Measurements from ENCODE around the gene GRIK4.

Gene GRIK4

DNA sequence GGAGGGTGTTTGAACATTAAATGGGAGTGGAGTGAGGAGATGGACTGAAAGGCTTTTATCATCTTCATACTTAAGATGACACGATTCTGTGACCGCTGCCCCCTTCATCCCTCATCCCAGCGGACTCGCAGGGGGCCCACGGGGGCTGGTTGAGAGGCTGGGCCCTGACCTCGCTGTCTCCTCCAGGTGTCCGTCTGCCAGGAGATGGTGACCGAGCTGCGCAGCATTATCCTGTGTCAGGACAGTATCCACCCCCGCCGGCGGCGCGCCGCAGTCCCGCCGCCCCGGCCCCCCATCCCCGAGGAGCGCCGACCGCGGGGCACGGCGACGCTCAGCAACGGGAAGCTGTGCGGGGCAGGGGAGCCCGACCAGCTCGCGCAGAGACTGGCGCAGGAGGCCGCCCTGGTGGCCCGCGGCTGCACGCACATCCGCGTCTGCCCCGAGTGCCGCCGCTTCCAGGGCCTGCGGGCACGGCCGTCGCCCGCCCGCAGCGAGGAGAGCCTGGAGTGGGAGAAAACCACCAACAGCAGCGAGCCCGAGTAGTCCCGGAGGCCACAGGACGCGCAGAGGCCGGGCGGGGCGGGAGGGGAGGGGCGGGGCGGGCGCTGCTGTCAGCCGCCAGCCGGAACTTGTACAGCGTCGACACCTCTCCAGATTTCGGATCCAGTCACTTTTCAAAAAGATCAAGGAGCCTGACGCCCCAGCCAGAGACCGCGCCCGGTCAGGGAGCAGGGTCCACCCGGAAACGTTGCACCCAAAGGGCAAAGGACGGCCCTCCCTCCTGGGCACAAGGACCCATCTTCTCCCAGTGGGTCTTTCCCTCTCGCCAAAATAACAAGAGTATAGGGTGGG, 474.4 kb downstream of the GRIK4 start:
- no peak for TF ChIP-seq POLR2A (IDR thresholded peaks at IDR 0.05; ENCODE audit: low read depth, low read length)
- no peak for TF ChIP-seq POLR2AphosphoS5 (IDR thresholded peaks at IDR 0.05; ENCODE audit: low read depth, low read length)
- TF ChIP-seq TAF1 (IDR thresholded peaks at IDR 0.05; ENCODE audit: borderline replicate concordance, low read depth, low read length) = no peak
- peak; percentile 48 for FAIRE-seq
- DNase-seq (ENCODE audit: insufficient read length) = peak; percentile 40

DNA sequence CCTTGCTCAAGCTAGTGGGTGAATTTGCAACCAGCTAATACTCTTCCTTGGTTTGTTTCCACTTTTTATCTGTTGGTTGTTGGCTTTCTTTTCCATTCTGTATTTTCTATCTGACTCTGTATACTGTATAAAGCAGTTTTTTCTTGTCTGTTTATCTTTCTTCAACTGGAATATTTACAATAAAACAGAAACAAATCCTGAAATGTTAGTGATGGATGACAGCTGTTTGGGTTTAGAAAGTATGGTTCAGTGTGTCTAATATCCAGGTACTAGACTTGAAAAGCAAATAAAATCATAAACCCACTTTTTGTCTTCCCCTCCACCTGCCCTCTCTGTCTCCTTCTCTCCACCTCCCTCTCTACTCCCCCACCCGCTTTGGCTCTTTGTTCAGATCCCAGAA, 477.1 kb downstream of the GRIK4 start:
- DNase-seq (ENCODE audit: insufficient read length) (no peak), FAIRE-seq (no peak)
- TF ChIP-seq POLR2AphosphoS5 (IDR thresholded peaks at IDR 0.05; ENCODE audit: low read depth, low read length) = no peak
- no peak for TF ChIP-seq POLR2A (IDR thresholded peaks at IDR 0.05; ENCODE audit: low read depth, low read length)
- no peak for TF ChIP-seq TAF1 (IDR thresholded peaks at IDR 0.05; ENCODE audit: borderline replicate concordance, low read depth, low read length)

DNA sequence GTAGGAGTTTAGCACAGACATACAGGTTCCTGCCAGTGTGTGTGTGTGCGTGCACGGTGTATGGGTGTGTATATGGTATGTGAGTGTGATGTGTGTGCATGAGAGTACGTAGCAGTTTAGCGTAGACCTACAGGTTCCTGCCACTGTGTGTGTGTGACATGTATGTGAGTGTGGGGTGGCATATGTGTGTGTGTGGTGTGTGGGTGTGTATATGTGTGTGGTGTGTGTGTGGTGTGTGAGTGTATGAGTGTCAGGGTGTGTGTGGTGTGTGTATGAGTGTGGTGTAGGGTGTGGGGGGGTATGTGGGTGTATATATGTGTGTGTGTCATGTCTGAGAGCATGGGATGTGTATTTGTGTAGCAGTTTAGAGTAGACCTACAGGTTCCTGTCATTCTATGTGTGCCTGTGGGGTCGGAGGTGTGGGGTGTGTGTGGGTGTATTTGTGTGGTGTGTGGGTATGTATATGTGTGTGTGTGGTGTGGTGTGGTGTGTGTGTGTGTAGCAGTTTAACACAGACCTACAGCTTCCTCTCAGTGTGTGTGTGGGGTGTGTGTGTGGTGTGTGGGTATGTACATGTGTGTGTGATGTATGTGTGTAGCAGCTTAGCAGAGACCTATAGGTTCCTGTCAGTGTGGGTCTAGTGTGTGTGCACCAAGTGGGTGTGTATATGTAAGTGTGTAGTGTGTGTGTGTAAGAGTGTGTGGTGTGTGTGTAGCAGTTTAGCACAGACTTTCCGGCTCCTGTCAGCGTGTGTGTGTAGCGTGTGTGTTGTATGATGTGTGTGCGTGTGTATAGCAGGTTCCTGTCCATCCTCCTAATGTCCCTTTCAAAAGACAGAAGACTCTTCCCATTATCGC, 480.5 kb downstream of the GRIK4 start:
- FAIRE-seq = peak; percentile 60
- no peak for DNase-seq (ENCODE audit: insufficient read length)
- no peak for TF ChIP-seq POLR2A (IDR thresholded peaks at IDR 0.05; ENCODE audit: low read depth, low read length)
- no peak for TF ChIP-seq POLR2AphosphoS5 (IDR thresholded peaks at IDR 0.05; ENCODE audit: low read depth, low read length)
- no peak for TF ChIP-seq TAF1 (IDR thresholded peaks at IDR 0.05; ENCODE audit: borderline replicate concordance, low read depth, low read length)

DNA sequence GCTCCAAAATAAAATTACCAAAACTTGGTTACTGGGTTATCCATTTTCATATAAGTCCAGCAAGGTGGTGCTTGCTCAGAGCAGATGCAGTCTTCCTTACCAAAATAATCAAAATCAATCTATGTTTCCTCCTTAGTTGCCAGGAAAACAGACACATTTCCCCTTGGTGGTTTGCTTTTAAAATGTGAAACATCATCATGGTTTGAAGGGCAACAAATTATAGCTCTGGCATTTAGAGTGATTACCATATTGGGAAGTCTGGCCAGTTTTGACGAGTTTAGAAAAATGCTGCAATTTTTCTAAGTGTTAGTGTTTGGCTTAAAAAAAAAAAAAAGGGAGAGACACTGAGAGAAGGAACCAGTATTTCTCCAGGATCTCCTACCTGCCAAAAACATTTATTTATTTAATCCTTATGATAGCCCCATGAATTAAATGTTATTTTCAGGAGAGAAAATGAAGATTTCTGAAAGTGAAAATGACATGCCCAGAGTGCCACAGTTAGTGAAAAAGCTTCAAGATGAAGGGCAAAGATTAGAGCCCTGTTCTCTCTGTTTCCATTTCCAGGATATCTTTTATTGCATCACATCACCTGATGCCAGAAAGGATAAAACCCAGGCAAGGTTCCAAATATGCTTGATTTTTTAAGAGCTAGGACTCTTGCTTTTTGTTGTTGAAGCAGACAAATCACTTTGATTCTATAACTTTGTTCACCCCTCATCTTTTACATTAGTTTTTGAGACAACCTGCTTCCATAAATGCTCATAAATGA, 482.7 kb downstream of the GRIK4 start:
- FAIRE-seq (no peak), DNase-seq (ENCODE audit: insufficient read length) (no peak)
- no peak for TF ChIP-seq POLR2AphosphoS5 (IDR thresholded peaks at IDR 0.05; ENCODE audit: low read depth, low read length)
- TF ChIP-seq TAF1 (IDR thresholded peaks at IDR 0.05; ENCODE audit: borderline replicate concordance, low read depth, low read length) = no peak
- TF ChIP-seq POLR2A (IDR thresholded peaks at IDR 0.05; ENCODE audit: low read depth, low read length) = no peak

DNA sequence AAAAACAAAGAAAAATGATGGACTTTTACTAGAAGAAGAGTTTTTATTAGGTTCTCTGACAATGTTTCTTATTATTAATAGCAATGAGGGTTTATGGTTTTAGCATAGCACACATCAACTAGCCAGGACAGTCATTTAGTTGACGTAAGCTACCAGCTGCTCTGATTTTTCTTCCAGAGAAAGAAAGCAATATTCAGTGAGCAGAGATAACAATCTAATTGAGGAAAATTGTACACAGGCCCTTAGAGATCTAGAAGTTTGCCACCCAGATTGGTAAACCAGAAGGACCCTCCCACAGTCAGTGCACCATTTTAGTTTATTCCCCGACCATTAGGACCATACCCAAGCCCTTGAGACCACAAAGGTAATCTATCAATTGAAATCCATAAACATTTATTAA, 483.6 kb downstream of the GRIK4 start:
- no peak for DNase-seq (ENCODE audit: insufficient read length)
- FAIRE-seq = no peak
- TF ChIP-seq POLR2AphosphoS5 (IDR thresholded peaks at IDR 0.05; ENCODE audit: low read depth, low read length) = no peak
- TF ChIP-seq POLR2A (IDR thresholded peaks at IDR 0.05; ENCODE audit: low read depth, low read length) = no peak
- TF ChIP-seq TAF1 (IDR thresholded peaks at IDR 0.05; ENCODE audit: borderline replicate concordance, low read depth, low read length) = no peak

DNA sequence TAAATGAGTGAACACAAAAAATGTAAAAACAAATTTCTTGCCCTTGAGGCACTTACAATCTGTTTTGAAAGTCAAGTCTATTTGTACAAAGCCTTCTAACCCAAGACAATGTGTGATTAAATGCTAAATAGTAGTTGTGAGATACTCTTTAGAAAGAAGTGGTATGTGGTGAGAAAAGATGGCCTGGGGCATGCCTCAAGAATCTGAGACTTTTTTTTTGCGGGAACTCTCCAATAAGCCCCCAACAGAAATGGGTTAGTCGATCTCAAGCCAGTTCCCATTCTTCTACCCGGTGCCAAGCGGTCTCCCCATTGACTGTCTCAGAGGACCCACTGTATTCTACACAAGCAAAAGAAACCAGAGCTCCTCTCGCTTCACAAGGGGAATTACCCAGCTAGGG, 485.4 kb downstream of the GRIK4 start:
- DNase-seq (ENCODE audit: insufficient read length) (no peak), FAIRE-seq (no peak)
- TF ChIP-seq POLR2AphosphoS5 (IDR thresholded peaks at IDR 0.05; ENCODE audit: low read depth, low read length) = no peak
- TF ChIP-seq TAF1 (IDR thresholded peaks at IDR 0.05; ENCODE audit: borderline replicate concordance, low read depth, low read length) = no peak
- no peak for TF ChIP-seq POLR2A (IDR thresholded peaks at IDR 0.05; ENCODE audit: low read depth, low read length)

DNA sequence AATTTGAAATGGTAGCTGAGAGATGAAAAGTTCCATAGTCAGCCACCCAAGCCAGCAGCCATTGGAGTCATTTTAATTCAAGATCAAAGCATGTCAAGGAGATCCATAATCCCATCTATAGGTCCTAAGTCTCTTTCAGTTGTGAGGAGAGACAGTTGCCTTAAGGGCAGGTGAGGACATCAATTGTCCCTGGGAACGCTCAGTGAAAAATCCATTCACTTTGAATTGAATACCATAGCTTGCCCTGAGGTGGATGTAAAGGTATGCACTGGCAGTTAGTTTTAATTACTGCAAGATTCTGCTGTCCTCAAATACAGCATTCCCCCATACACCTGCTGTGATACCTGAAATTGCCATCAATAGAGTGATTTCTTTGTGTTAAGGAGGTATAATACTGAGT, 487.0 kb downstream of the GRIK4 start:
- FAIRE-seq (no peak), DNase-seq (ENCODE audit: insufficient read length) (no peak)
- TF ChIP-seq POLR2A (IDR thresholded peaks at IDR 0.05; ENCODE audit: low read depth, low read length) (no peak), TAF1 (IDR thresholded peaks at IDR 0.05; ENCODE audit: borderline replicate concordance, low read depth, low read length) (no peak), POLR2AphosphoS5 (IDR thresholded peaks at IDR 0.05; ENCODE audit: low read depth, low read length) (no peak)

DNA sequence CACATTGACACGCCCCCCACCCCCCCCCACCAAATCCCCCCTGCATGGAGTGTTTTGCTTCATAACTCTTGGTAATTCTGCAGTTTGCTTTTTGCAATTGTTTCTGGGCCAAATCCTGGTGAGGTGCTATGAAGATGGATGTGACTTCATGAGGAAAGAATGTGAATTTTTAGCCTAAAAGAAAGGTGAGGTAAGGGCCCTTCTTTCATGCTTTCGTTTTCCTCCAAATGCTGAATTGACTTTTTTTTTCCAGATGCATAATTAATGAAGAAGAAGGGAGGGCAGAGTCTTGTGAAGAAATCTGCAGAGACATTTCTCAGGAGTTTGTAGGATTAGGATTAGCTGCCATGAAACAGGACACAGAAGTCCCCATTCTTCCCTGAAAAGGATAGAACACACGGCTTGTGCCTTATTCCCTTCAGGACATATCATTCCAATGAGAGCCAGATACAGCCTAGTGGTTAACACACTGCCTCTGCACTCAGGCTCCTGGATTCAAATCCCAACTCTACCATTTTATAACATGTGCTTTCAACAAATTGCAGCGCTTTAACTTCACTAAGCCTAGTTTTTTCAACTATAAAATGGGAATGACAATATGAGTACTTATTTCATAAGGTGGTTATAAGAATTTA, 492.8 kb downstream of the GRIK4 start:
- TF ChIP-seq TAF1 (IDR thresholded peaks at IDR 0.05; ENCODE audit: borderline replicate concordance, low read depth, low read length) = no peak
- no peak for TF ChIP-seq POLR2AphosphoS5 (IDR thresholded peaks at IDR 0.05; ENCODE audit: low read depth, low read length)
- no peak for TF ChIP-seq POLR2A (IDR thresholded peaks at IDR 0.05; ENCODE audit: low read depth, low read length)
- FAIRE-seq = no peak
- no peak for DNase-seq (ENCODE audit: insufficient read length)

DNA sequence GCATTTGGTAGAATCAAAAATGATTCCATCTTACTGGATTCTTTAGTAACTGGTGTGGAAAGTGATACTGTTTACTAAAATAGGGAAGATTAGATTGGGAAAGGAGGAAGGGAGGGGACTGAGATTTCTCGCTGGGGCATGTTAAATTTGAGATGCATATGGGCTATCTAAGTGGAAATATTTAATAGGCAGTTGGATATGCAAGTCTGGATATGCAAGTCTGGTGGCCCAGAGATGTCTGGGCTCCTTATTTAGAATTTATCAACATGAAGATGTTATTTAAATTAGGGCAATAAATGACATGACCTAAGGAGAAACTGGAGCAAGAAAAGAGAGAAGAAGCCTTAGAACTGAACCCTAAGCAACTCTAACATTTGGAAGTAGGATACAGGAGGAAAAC, 495.4 kb downstream of the GRIK4 start:
- FAIRE-seq (no peak), DNase-seq (ENCODE audit: insufficient read length) (no peak)
- no peak for TF ChIP-seq TAF1 (IDR thresholded peaks at IDR 0.05; ENCODE audit: borderline replicate concordance, low read depth, low read length)
- TF ChIP-seq POLR2A (IDR thresholded peaks at IDR 0.05; ENCODE audit: low read depth, low read length) = no peak
- TF ChIP-seq POLR2AphosphoS5 (IDR thresholded peaks at IDR 0.05; ENCODE audit: low read depth, low read length) = no peak

DNA sequence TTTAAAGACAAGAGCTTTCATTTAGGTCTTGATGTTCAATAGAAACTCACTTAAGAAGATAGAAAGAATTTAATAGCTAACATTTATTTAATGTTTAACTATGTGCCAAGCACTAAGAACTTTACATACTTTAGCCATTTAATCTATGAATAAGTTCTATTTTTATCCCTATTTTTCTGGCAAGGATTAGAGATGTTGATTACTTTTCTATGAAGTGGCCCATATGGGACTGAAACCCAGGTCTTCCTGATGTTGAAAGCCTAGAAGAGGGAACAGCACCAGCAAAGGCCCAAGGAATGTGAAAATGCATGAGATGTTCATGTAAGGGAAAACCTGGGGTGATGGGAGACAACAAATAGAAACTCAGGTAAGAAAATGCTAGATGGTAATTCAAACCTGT, 497.0 kb downstream of the GRIK4 start:
- FAIRE-seq (no peak), DNase-seq (ENCODE audit: insufficient read length) (no peak)
- TF ChIP-seq TAF1 (IDR thresholded peaks at IDR 0.05; ENCODE audit: borderline replicate concordance, low read depth, low read length) (no peak), POLR2A (IDR thresholded peaks at IDR 0.05; ENCODE audit: low read depth, low read length) (no peak), POLR2AphosphoS5 (IDR thresholded peaks at IDR 0.05; ENCODE audit: low read depth, low read length) (no peak)

DNA sequence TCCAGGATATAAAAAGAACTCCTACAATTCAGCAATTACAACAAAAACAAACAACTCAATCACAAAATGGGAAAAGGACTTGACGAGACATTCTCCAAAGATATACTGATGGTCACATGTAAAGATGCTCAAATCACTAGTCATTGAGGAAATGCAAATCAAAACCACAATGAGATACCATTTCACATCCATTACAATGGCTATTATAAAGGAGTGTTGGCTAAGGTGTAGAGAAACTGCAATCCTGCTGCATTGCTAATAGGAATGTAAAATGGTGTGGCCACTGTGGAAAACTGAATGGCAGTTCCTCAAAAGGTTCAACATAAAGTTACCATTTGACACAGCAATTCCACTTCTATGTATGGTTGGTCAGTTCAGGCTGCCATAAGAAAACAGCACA, 500.5 kb downstream of the GRIK4 start:
- TF ChIP-seq TAF1 (IDR thresholded peaks at IDR 0.05; ENCODE audit: borderline replicate concordance, low read depth, low read length) = no peak
- no peak for TF ChIP-seq POLR2AphosphoS5 (IDR thresholded peaks at IDR 0.05; ENCODE audit: low read depth, low read length)
- TF ChIP-seq POLR2A (IDR thresholded peaks at IDR 0.05; ENCODE audit: low read depth, low read length) = no peak
- FAIRE-seq (peak; percentile 74), DNase-seq (ENCODE audit: insufficient read length) (no peak)

All from GM12892 (cell line).